ENCODE results near the gene CNNM3. TPM values are rescaled to one million over a fixed set of nuclear protein-coding genes. Genes with fewer than 3 reads are reported as not detected.

The CNNM3 gene
- 1 to 10 TPM; 3.8 to 3.9 TPM for polyA plus RNA-seq

- Histone ChIP-seq H3K9me3 (ENCODE audit: control insufficient read depth in 2 of 2, insufficient read depth in 1 of 2, low read depth in 1 of 2, low read length in 1 of 2) (no peaks in the 10 kb centered on the region), H3K27ac (ENCODE audit: low read depth in 2 of 2, low read length in 1 of 2) (peak within 1 kb of the TSS; percentile 94 to 96), H3K4me3 (ENCODE audit: low read depth in 1 of 2, low read length in 2 of 2) (peak within 1 kb of the TSS; percentile 70 to 86), H3K36me3 (ENCODE audit: control insufficient read depth in 2 of 2, insufficient read depth in 2 of 2, low read length in 1 of 2) (no peaks in the 10 kb centered on the region), H3K4me1 (ENCODE audit: control insufficient read depth in 2 of 2, insufficient read depth in 2 of 2, low read length in 1 of 2) (peaks cover 11 to 26% of the 10 kb centered on the region in 2 donors), H3K27me3 (ENCODE audit: control insufficient read depth in 1 of 2, insufficient read depth in 2 of 2, low read length in 2 of 2) (no peaks in the 10 kb centered on the region)
- 0 to 1% methylated on average over 48 to 103 of the region's 103 CpGs for WGBS, 2 donors
These were observed at the start of gene CNNM3 for GRCh38 chr2:96816127-96816835. Gene CNNM3, plus strand, starts transcription at chr2:96816268. Its CDS starts 10 bp downstream, at chr2:96816278.

- no peak overlapping the region for H3K4me3 ChIP-seq (ENCODE audit: low read depth in 1 of 2, low read length in 2 of 2)
- 90% methylated on average over 9 of the region's 9 CpGs for WGBS, 2 donors
- no peaks in the 10 kb centered on the region for H3K27me3 ChIP-seq (ENCODE audit: control insufficient read depth in 1 of 2, insufficient read depth in 2 of 2, low read length in 2 of 2)
- H3K36me3 ChIP-seq (ENCODE audit: control insufficient read depth in 2 of 2, insufficient read depth in 2 of 2, low read length in 1 of 2) = peaks cover 7 to 13% of the 10 kb centered on the region in 2 donors
- H3K4me1 ChIP-seq (ENCODE audit: control insufficient read depth in 2 of 2, insufficient read depth in 2 of 2, low read length in 1 of 2) = peaks cover 24 to 42% of the 10 kb centered on the region in 2 donors
- no peaks in the 10 kb centered on the region for H3K9me3 ChIP-seq (ENCODE audit: control insufficient read depth in 2 of 2, insufficient read depth in 1 of 2, low read depth in 1 of 2, low read length in 1 of 2)
- no peak overlapping the region for H3K27ac ChIP-seq (ENCODE audit: low read depth in 2 of 2, low read length in 1 of 2)
These were observed 48.8 kb upstream of the CNNM3 start for GRCh38 chr2:96767135-96767871.

- H3K4me3 ChIP-seq (ENCODE audit: low read depth in 1 of 2, low read length in 2 of 2) = no peak overlapping the region
- WGBS, 2 donors = 66 to 72% methylated on average over 8 of the region's 8 CpGs
- H3K36me3 ChIP-seq (ENCODE audit: control insufficient read depth in 2 of 2, insufficient read depth in 2 of 2, low read length in 1 of 2) = peaks cover 7 to 13% of the 10 kb centered on the region in 2 donors
- no peaks in the 10 kb centered on the region for H3K9me3 ChIP-seq (ENCODE audit: control insufficient read depth in 2 of 2, insufficient read depth in 1 of 2, low read depth in 1 of 2, low read length in 1 of 2)
- H3K27me3 ChIP-seq (ENCODE audit: control insufficient read depth in 1 of 2, insufficient read depth in 2 of 2, low read length in 2 of 2) = no peaks in the 10 kb centered on the region
- H3K27ac ChIP-seq (ENCODE audit: low read depth in 2 of 2, low read length in 1 of 2) = peak overlapping the region in 1 of 2 donors; percentile 16
- H3K4me1 ChIP-seq (ENCODE audit: control insufficient read depth in 2 of 2, insufficient read depth in 2 of 2, low read length in 1 of 2) = peaks cover 21 to 40% of the 10 kb centered on the region in 2 donors
These were observed 47.9 kb upstream of the CNNM3 start for GRCh38 chr2:96768083-96768561.

GRCh38 chr2:96769814-96770213 lies 46.3 kb upstream of the CNNM3 start:
- WGBS, 2 donors = 40 to 42% methylated on average over 7 of the region's 7 CpGs
- peaks cover 7 to 13% of the 10 kb centered on the region in 2 donors for H3K36me3 ChIP-seq (ENCODE audit: control insufficient read depth in 2 of 2, insufficient read depth in 2 of 2, low read length in 1 of 2)
- no peaks in the 10 kb centered on the region for H3K9me3 ChIP-seq (ENCODE audit: control insufficient read depth in 2 of 2, insufficient read depth in 1 of 2, low read depth in 1 of 2, low read length in 1 of 2)
- peaks cover 12 to 28% of the 10 kb centered on the region in 2 donors for H3K4me1 ChIP-seq (ENCODE audit: control insufficient read depth in 2 of 2, insufficient read depth in 2 of 2, low read length in 1 of 2)
- no peak overlapping the region for H3K4me3 ChIP-seq (ENCODE audit: low read depth in 1 of 2, low read length in 2 of 2)
- H3K27ac ChIP-seq (ENCODE audit: low read depth in 2 of 2, low read length in 1 of 2) = no peak overlapping the region
- H3K27me3 ChIP-seq (ENCODE audit: control insufficient read depth in 1 of 2, insufficient read depth in 2 of 2, low read length in 2 of 2) = no peaks in the 10 kb centered on the region

GRCh38 chr2:96770442-96771202 lies 45.4 kb upstream of the CNNM3 start:
- 83 to 87% methylated on average over 25 of the region's 25 CpGs for WGBS, 2 donors
- no peak overlapping the region for H3K4me3 ChIP-seq (ENCODE audit: low read depth in 1 of 2, low read length in 2 of 2)
- peaks cover 7 to 13% of the 10 kb centered on the region in 2 donors for H3K36me3 ChIP-seq (ENCODE audit: control insufficient read depth in 2 of 2, insufficient read depth in 2 of 2, low read length in 1 of 2)
- H3K4me1 ChIP-seq (ENCODE audit: control insufficient read depth in 2 of 2, insufficient read depth in 2 of 2, low read length in 1 of 2) = peaks cover 12 to 28% of the 10 kb centered on the region in 2 donors
- no peaks in the 10 kb centered on the region for H3K9me3 ChIP-seq (ENCODE audit: control insufficient read depth in 2 of 2, insufficient read depth in 1 of 2, low read depth in 1 of 2, low read length in 1 of 2)
- H3K27ac ChIP-seq (ENCODE audit: low read depth in 2 of 2, low read length in 1 of 2) = no peak overlapping the region
- H3K27me3 ChIP-seq (ENCODE audit: control insufficient read depth in 1 of 2, insufficient read depth in 2 of 2, low read length in 2 of 2) = no peaks in the 10 kb centered on the region

GRCh38 chr2:96771796-96772618 lies 44.1 kb upstream of the CNNM3 start:
- H3K36me3 ChIP-seq (ENCODE audit: control insufficient read depth in 2 of 2, insufficient read depth in 2 of 2, low read length in 1 of 2) = peaks cover 3 to 11% of the 10 kb centered on the region in 2 donors
- peaks cover 12 to 25% of the 10 kb centered on the region in 2 donors for H3K4me1 ChIP-seq (ENCODE audit: control insufficient read depth in 2 of 2, insufficient read depth in 2 of 2, low read length in 1 of 2)
- WGBS, 2 donors = 73 to 74% methylated on average over 20 of the region's 20 CpGs
- no peaks in the 10 kb centered on the region for H3K27me3 ChIP-seq (ENCODE audit: control insufficient read depth in 1 of 2, insufficient read depth in 2 of 2, low read length in 2 of 2)
- no peak overlapping the region for H3K4me3 ChIP-seq (ENCODE audit: low read depth in 1 of 2, low read length in 2 of 2)
- no peaks in the 10 kb centered on the region for H3K9me3 ChIP-seq (ENCODE audit: control insufficient read depth in 2 of 2, insufficient read depth in 1 of 2, low read depth in 1 of 2, low read length in 1 of 2)
- H3K27ac ChIP-seq (ENCODE audit: low read depth in 2 of 2, low read length in 1 of 2) = peak overlapping the region in 1 of 2 donors; percentile 27

GRCh38 chr2:96772903-96773671 lies 43.0 kb upstream of the CNNM3 start:
- no peaks in the 10 kb centered on the region for H3K9me3 ChIP-seq (ENCODE audit: control insufficient read depth in 2 of 2, insufficient read depth in 1 of 2, low read depth in 1 of 2, low read length in 1 of 2)
- H3K27ac ChIP-seq (ENCODE audit: low read depth in 2 of 2, low read length in 1 of 2) = no peak overlapping the region
- peaks cover 12 to 23% of the 10 kb centered on the region in 2 donors for H3K4me1 ChIP-seq (ENCODE audit: control insufficient read depth in 2 of 2, insufficient read depth in 2 of 2, low read length in 1 of 2)
- no peak overlapping the region for H3K4me3 ChIP-seq (ENCODE audit: low read depth in 1 of 2, low read length in 2 of 2)
- 70 to 71% methylated on average over 12 of the region's 12 CpGs for WGBS, 2 donors
- peaks cover 0 to 12% of the 10 kb centered on the region in 2 donors for H3K36me3 ChIP-seq (ENCODE audit: control insufficient read depth in 2 of 2, insufficient read depth in 2 of 2, low read length in 1 of 2)
- no peaks in the 10 kb centered on the region for H3K27me3 ChIP-seq (ENCODE audit: control insufficient read depth in 1 of 2, insufficient read depth in 2 of 2, low read length in 2 of 2)

- peak overlapping the region; percentile 35 to 36 for H3K4me3 ChIP-seq (ENCODE audit: low read depth in 1 of 2, low read length in 2 of 2)
- H3K4me1 ChIP-seq (ENCODE audit: control insufficient read depth in 2 of 2, insufficient read depth in 2 of 2, low read length in 1 of 2) = peaks cover 12 to 21% of the 10 kb centered on the region in 2 donors
- 39 to 46% methylated on average over 7 of the region's 7 CpGs for WGBS, 2 donors
- no peaks in the 10 kb centered on the region for H3K27me3 ChIP-seq (ENCODE audit: control insufficient read depth in 1 of 2, insufficient read depth in 2 of 2, low read length in 2 of 2)
- no peaks in the 10 kb centered on the region for H3K9me3 ChIP-seq (ENCODE audit: control insufficient read depth in 2 of 2, insufficient read depth in 1 of 2, low read depth in 1 of 2, low read length in 1 of 2)
- peaks cover 0 to 12% of the 10 kb centered on the region in 2 donors for H3K36me3 ChIP-seq (ENCODE audit: control insufficient read depth in 2 of 2, insufficient read depth in 2 of 2, low read length in 1 of 2)
- peak overlapping the region in 1 of 2 donors; percentile 29 for H3K27ac ChIP-seq (ENCODE audit: low read depth in 2 of 2, low read length in 1 of 2)
These were observed 42.1 kb upstream of the CNNM3 start for GRCh38 chr2:96773922-96774321.

All from esophagus (tissue), 2 donors.